ENCODE results near the gene ALG12. TPM values are rescaled to one million over a fixed set of nuclear protein-coding genes. Genes with fewer than 3 reads are reported as not detected.

ALG12 gene
- total RNA-seq, 1 experiment from 2014 or later: 25.4 TPM

DNA sequence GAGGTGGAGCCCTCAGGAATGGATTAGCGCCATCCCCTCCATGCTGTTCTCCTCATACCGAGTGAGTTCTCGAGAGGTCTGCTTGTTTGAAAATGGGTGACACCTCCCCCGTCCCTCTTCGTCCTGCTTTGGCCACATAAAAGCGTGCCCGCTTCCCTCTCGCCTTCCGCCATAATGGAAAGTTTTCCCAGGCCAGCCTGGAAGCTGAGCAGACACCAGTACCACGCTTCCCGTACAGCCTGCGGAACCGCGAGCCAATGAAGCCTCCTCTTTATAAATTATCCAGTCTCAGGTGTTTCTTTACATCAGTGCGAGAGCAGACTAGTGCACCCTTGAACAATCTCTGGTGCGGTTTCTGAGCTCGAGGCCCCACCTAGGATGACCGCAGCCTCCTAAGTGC is 12.8 kb downstream of the ALG12 start:
- Mint-ChIP-seq H3K9me3 (ENCODE audit: low read depth, unreplicated experiment) (no peaks in the 10 kb centered on the region), H3K4me1 (ENCODE audit: low read depth, unreplicated experiment) (no peaks in the 10 kb centered on the region), H3K27ac (ENCODE audit: unreplicated experiment) (peak overlapping the region; percentile 20), H3K4me3 (ENCODE audit: low read depth, unreplicated experiment) (no peak overlapping the region), H3K27me3 (ENCODE audit: unreplicated experiment) (no peaks in the 10 kb centered on the region), H3K36me3 (ENCODE audit: insufficient read depth, unreplicated experiment) (peaks cover 70% of the 10 kb centered on the region)
- TF ChIP-seq, protein P1, sequence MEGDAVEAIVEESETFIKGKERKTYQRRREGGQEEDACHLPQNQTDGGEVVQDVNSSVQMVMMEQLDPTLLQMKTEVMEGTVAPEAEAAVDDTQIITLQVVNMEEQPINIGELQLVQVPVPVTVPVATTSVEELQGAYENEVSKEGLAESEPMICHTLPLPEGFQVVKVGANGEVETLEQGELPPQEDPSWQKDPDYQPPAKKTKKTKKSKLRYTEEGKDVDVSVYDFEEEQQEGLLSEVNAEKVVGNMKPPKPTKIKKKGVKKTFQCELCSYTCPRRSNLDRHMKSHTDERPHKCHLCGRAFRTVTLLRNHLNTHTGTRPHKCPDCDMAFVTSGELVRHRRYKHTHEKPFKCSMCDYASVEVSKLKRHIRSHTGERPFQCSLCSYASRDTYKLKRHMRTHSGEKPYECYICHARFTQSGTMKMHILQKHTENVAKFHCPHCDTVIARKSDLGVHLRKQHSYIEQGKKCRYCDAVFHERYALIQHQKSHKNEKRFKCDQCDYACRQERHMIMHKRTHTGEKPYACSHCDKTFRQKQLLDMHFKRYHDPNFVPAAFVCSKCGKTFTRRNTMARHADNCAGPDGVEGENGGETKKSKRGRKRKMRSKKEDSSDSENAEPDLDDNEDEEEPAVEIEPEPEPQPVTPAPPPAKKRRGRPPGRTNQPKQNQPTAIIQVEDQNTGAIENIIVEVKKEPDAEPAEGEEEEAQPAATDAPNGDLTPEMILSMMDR (IDR thresholded peaks at IDR 0.05; ENCODE audit: unreplicated experiment): no peak
- DNase-seq: no peak
- CTCF ChIA-PET: no interaction called here
- no TSS peak for BruUV-seq (replicated peaks)
- intact Hi-C loops (cut with micrococcal nuclease; ENCODE audit: unreplicated experiment): no loop called here

DNA sequence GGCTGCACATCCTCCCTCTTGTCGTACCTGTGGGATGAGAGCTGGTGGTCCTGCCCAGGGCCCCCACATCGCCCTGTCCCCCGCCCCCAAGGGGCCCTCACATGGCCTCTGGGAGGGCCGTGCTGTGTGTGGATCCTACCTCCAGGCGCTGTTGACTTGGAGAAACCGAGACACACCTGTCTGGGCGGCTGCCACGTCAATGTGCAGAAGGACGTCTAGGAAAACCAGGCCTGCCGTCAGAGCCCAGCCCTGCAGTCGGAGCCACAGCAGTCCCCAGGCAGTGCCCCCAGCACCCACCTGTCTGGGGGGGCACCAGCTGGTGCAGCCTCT is 14.2 kb downstream of the ALG12 start:
- BruUV-seq (replicated peaks): no TSS peak
- intact Hi-C loops (cut with micrococcal nuclease; ENCODE audit: unreplicated experiment): no loop called here
- Mint-ChIP-seq H3K9me3 (ENCODE audit: low read depth, unreplicated experiment) (no peaks in the 10 kb centered on the region), H3K4me3 (ENCODE audit: low read depth, unreplicated experiment) (no peak overlapping the region), H3K27ac (ENCODE audit: unreplicated experiment) (no peak overlapping the region), H3K4me1 (ENCODE audit: low read depth, unreplicated experiment) (no peaks in the 10 kb centered on the region), H3K27me3 (ENCODE audit: unreplicated experiment) (no peaks in the 10 kb centered on the region), H3K36me3 (ENCODE audit: insufficient read depth, unreplicated experiment) (peaks cover 80% of the 10 kb centered on the region)
- CTCF ChIA-PET: no interaction called here
- no peak for DNase-seq
- TF ChIP-seq, protein P1 (IDR thresholded peaks at IDR 0.05; ENCODE audit: unreplicated experiment): no peak

DNA sequence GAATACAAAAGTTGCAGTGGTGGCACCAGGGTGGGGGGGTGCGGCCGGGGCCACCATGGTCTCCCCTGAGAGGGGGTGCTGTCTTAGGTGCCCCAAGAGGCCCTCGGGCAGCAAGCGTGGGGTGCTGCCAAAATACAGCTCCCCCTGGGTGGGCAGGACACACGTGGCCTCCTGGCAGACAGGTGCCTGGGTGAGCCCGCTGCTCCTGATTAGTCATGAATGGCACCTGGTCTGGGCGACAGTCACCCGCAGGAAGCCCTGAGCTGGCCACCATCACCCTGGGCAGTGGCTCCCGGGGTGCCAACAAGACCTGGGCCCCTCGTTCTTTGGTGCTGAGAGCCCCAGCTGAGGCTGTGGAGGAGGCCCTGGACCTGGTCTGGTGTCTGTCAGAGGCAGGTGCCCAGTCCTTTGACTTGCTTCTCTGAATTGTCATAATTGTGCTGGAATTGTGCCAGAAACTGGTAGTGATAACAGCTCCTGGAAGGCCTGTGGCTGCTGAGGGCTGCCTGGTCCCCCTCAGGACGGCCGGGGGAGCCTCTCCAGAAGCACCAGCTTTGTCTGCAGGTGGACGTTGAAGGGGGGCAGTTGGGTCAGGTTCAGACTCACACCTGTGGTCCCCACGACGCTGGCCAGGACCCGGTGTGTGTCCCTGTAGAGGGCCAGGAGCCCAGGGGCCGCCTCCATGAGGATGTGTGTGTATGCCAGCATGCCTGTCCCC is 14.8 kb downstream of the ALG12 start:
- Mint-ChIP-seq H3K4me1 (ENCODE audit: low read depth, unreplicated experiment) (no peaks in the 10 kb centered on the region), H3K36me3 (ENCODE audit: insufficient read depth, unreplicated experiment) (peaks cover 80% of the 10 kb centered on the region), H3K4me3 (ENCODE audit: low read depth, unreplicated experiment) (no peak overlapping the region), H3K27me3 (ENCODE audit: unreplicated experiment) (no peaks in the 10 kb centered on the region), H3K9me3 (ENCODE audit: low read depth, unreplicated experiment) (no peaks in the 10 kb centered on the region), H3K27ac (ENCODE audit: unreplicated experiment) (no peak overlapping the region)
- CTCF ChIA-PET: no interaction called here
- TF ChIP-seq, protein P1 (IDR thresholded peaks at IDR 0.05; ENCODE audit: unreplicated experiment): no peak
- intact Hi-C loops (cut with micrococcal nuclease; ENCODE audit: unreplicated experiment): no loop called here
- no TSS peak for BruUV-seq (replicated peaks)
- no peak for DNase-seq

DNA sequence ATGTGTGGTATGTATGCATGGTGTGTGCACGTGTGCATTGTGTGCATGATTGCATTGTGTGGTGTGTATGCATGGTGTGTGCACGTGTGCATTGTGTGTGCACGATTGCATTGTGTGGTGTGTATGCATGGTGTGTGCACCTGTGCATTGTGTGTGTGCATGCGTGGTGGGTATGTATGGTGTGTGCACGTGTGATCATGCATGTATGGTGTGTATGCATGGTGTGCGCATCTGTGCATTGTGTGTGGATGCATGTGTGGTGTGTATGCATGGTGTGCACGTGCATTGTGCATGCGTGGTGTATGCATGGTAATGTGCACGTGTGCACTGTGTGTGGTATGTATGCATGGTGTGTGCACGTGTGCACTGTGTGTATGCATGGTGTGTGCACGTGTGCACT is 16.8 kb downstream of the ALG12 start:
- intact Hi-C loops (cut with micrococcal nuclease; ENCODE audit: unreplicated experiment): no loop called here
- no TSS peak for BruUV-seq (replicated peaks)
- Mint-ChIP-seq H3K4me1 (ENCODE audit: low read depth, unreplicated experiment) (no peaks in the 10 kb centered on the region), H3K36me3 (ENCODE audit: insufficient read depth, unreplicated experiment) (peaks cover 76% of the 10 kb centered on the region), H3K27me3 (ENCODE audit: unreplicated experiment) (no peaks in the 10 kb centered on the region), H3K4me3 (ENCODE audit: low read depth, unreplicated experiment) (no peak overlapping the region), H3K27ac (ENCODE audit: unreplicated experiment) (peak overlapping the region; percentile 70), H3K9me3 (ENCODE audit: low read depth, unreplicated experiment) (no peaks in the 10 kb centered on the region)
- no peak for DNase-seq
- TF ChIP-seq, protein P1 (IDR thresholded peaks at IDR 0.05; ENCODE audit: unreplicated experiment): no peak
- CTCF ChIA-PET: no interaction called here
